ENCODE measurements around the gene HAVCR1. TPM values are rescaled to one million over a fixed set of nuclear protein-coding genes. Genes with fewer than 3 reads are reported as not detected.
"Not testable (repeated sequence)": the region's sequence is repeated elsewhere in the genome, so short reads cannot be mapped to it uniquely, and the experiment has no call there.

The HAVCR1 gene
- total and polyA plus RNA-seq, 5 donors, result not detected

- Histone ChIP-seq H3K9me3 (ENCODE audit: control insufficient read depth, low read length) (no peaks in the 10 kb centered on the region), H3K27me3 (ENCODE audit: control insufficient read depth, insufficient read depth) (no peaks in the 10 kb centered on the region), H3K4me3 (ENCODE audit: low read length) (no peak overlapping the region), H3K27ac (ENCODE audit: low read length) (no peak overlapping the region), H3K4me1 (ENCODE audit: control insufficient read depth, insufficient read depth, low read length) (no peaks in the 10 kb centered on the region)
- 86% methylated on average over 5 of the region's 5 CpGs for WGBS
- intact Hi-C loops (cut with DNase I), result no loop called here
- DNase-seq, result no peak
- no peak for ATAC-seq
Observed at GRCh38 chr5:157047898-157048297, 11.0 kb downstream of the HAVCR1 start.

- H3K9me3 ChIP-seq (ENCODE audit: control insufficient read depth, low read length); H3K27ac ChIP-seq (ENCODE audit: low read length); H3K4me3 ChIP-seq (ENCODE audit: low read length); H3K27me3 ChIP-seq (ENCODE audit: control insufficient read depth, insufficient read depth); DNase-seq; ATAC-seq; intact Hi-C loops (cut with DNase I); H3K4me1 ChIP-seq (ENCODE audit: control insufficient read depth, insufficient read depth, low read length): not testable (repeated sequence)
- 90% methylated on average over 4 of the region's 4 CpGs for WGBS
Observed at GRCh38 chr5:157047016-157047415, 11.9 kb downstream of the HAVCR1 start.

GRCh38 chr5:157046041-157046440 is 12.9 kb downstream of the HAVCR1 start:
- DNase-seq (peak in 1 of 3 donors; percentile 25), ATAC-seq (peak; percentile 60 to 92)
- H3K27me3 ChIP-seq (ENCODE audit: control insufficient read depth, insufficient read depth), result no peaks in the 10 kb centered on the region
- no peaks in the 10 kb centered on the region for H3K9me3 ChIP-seq (ENCODE audit: control insufficient read depth, low read length)
- no peak overlapping the region for H3K4me3 ChIP-seq (ENCODE audit: low read length)
- intact Hi-C loops (cut with DNase I), result no loop called here
- no peaks in the 10 kb centered on the region for H3K4me1 ChIP-seq (ENCODE audit: control insufficient read depth, insufficient read depth, low read length)
- no peak overlapping the region for H3K27ac ChIP-seq (ENCODE audit: low read length)
- 79% methylated on average over 3 of the region's 3 CpGs for WGBS

- no peaks in the 10 kb centered on the region for H3K27me3 ChIP-seq (ENCODE audit: control insufficient read depth, insufficient read depth)
- no peak for DNase-seq
- intact Hi-C loops (cut with DNase I), result no loop called here
- no peaks in the 10 kb centered on the region for H3K4me1 ChIP-seq (ENCODE audit: control insufficient read depth, insufficient read depth, low read length)
- 63% methylated on average over 3 of the region's 3 CpGs for WGBS
- H3K27ac ChIP-seq (ENCODE audit: low read length), result no peak overlapping the region
- H3K9me3 ChIP-seq (ENCODE audit: control insufficient read depth, low read length), result no peaks in the 10 kb centered on the region
- no peak overlapping the region for H3K4me3 ChIP-seq (ENCODE audit: low read length)
- no peak for ATAC-seq
Observed at GRCh38 chr5:157045601-157046000, 13.3 kb downstream of the HAVCR1 start.

GRCh38 chr5:157038568-157039187 is 20.2 kb downstream of the HAVCR1 start:
- ATAC-seq, result no peak
- Histone ChIP-seq H3K27me3 (ENCODE audit: control insufficient read depth, insufficient read depth) (no peaks in the 10 kb centered on the region), H3K9me3 (ENCODE audit: control insufficient read depth, low read length) (no peaks in the 10 kb centered on the region), H3K4me3 (ENCODE audit: low read length) (no peak overlapping the region), H3K4me1 (ENCODE audit: control insufficient read depth, insufficient read depth, low read length) (no peaks in the 10 kb centered on the region), H3K27ac (ENCODE audit: low read length) (no peak overlapping the region)
- intact Hi-C loops (cut with DNase I), result no loop called here
- no peak for DNase-seq
- 82% methylated on average over 5 of the region's 5 CpGs for WGBS

- DNase-seq; H3K4me3 ChIP-seq (ENCODE audit: low read length); H3K27me3 ChIP-seq (ENCODE audit: control insufficient read depth, insufficient read depth); ATAC-seq; H3K9me3 ChIP-seq (ENCODE audit: control insufficient read depth, low read length); H3K27ac ChIP-seq (ENCODE audit: low read length); H3K4me1 ChIP-seq (ENCODE audit: control insufficient read depth, insufficient read depth, low read length); intact Hi-C loops (cut with DNase I): not testable (repeated sequence)
- 53% methylated on average over 17 of the region's 17 CpGs for WGBS
Observed at GRCh38 chr5:157034106-157035072, 24.5 kb downstream of the HAVCR1 start.

GRCh38 chr5:157033071-157033583 is 25.8 kb downstream of the HAVCR1 start:
- DNase-seq (no peak), ATAC-seq (no peak)
- intact Hi-C loops (cut with DNase I), result no loop called here
- H3K4me1 ChIP-seq (ENCODE audit: control insufficient read depth, insufficient read depth, low read length), result no peaks in the 10 kb centered on the region
- no peak overlapping the region for H3K27ac ChIP-seq (ENCODE audit: low read length)
- no peaks in the 10 kb centered on the region for H3K9me3 ChIP-seq (ENCODE audit: control insufficient read depth, low read length)
- no peak overlapping the region for H3K4me3 ChIP-seq (ENCODE audit: low read length)
- 81% methylated on average over 4 of the region's 4 CpGs for WGBS
- H3K27me3 ChIP-seq (ENCODE audit: control insufficient read depth, insufficient read depth), result no peaks in the 10 kb centered on the region

- Histone ChIP-seq H3K4me3 (ENCODE audit: low read length) (no peak overlapping the region), H3K4me1 (ENCODE audit: control insufficient read depth, insufficient read depth, low read length) (no peaks in the 10 kb centered on the region), H3K27me3 (ENCODE audit: control insufficient read depth, insufficient read depth) (no peaks in the 10 kb centered on the region), H3K9me3 (ENCODE audit: control insufficient read depth, low read length) (no peaks in the 10 kb centered on the region), H3K27ac (ENCODE audit: low read length) (no peak overlapping the region)
- WGBS, result 44% methylated on average over 3 of the region's 3 CpGs
- ATAC-seq, result no peak
- intact Hi-C loops (cut with DNase I), result no loop called here
- no peak for DNase-seq
Observed at GRCh38 chr5:157030692-157031091, 28.2 kb downstream of the HAVCR1 start.

GRCh38 chr5:157029457-157029856 is 29.5 kb downstream of the HAVCR1 start:
- ATAC-seq, result no peak

GRCh38 chr5:157027663-157028062 is 31.3 kb downstream of the HAVCR1 start:
- H3K4me3 ChIP-seq (ENCODE audit: low read length); H3K27me3 ChIP-seq (ENCODE audit: control insufficient read depth, insufficient read depth); H3K4me1 ChIP-seq (ENCODE audit: control insufficient read depth, insufficient read depth, low read length); ATAC-seq; DNase-seq; H3K9me3 ChIP-seq (ENCODE audit: control insufficient read depth, low read length); H3K27ac ChIP-seq (ENCODE audit: low read length); intact Hi-C loops (cut with DNase I): not testable (repeated sequence)
- 87% methylated on average over 2 of the region's 2 CpGs for WGBS

More at GRCh38 chr5:157029457-157029856, 29.5 kb downstream of the HAVCR1 start:
- H3K27ac ChIP-seq (ENCODE audit: low read length), result no peak overlapping the region
- H3K27me3 ChIP-seq (ENCODE audit: control insufficient read depth, insufficient read depth), result no peaks in the 10 kb centered on the region
- H3K9me3 ChIP-seq (ENCODE audit: control insufficient read depth, low read length), result no peaks in the 10 kb centered on the region
- intact Hi-C loops (cut with DNase I), result no loop called here
- DNase-seq, result no peak
- WGBS, result 67% methylated on average over 3 of the region's 3 CpGs
- no peak overlapping the region for H3K4me3 ChIP-seq (ENCODE audit: low read length)
- no peaks in the 10 kb centered on the region for H3K4me1 ChIP-seq (ENCODE audit: control insufficient read depth, insufficient read depth, low read length)

GRCh38 chr5:157026789-157027424 is 32.0 kb downstream of the HAVCR1 start:
- Histone ChIP-seq H3K4me1 (ENCODE audit: control insufficient read depth, insufficient read depth, low read length) (no peaks in the 10 kb centered on the region), H3K27me3 (ENCODE audit: control insufficient read depth, insufficient read depth) (no peaks in the 10 kb centered on the region), H3K27ac (ENCODE audit: low read length) (no peak overlapping the region), H3K9me3 (ENCODE audit: control insufficient read depth, low read length) (no peaks in the 10 kb centered on the region), H3K4me3 (ENCODE audit: low read length) (no peak overlapping the region)
- ATAC-seq (no peak), DNase-seq (no peak)
- 64% methylated on average over 3 of the region's 3 CpGs for WGBS
- intact Hi-C loops (cut with DNase I), result no loop called here
